ENCODE data around the gene MAP3K6.
"Not testable (repeated sequence)": the region's sequence is repeated elsewhere in the genome, so short reads cannot be mapped to it uniquely, and the experiment has no call there.

The MAP3K6 gene

GRCh38 chr1:27394925-27395324, 28.2 kb upstream of the MAP3K6 start:
- no peak for FAIRE-seq

DNA sequence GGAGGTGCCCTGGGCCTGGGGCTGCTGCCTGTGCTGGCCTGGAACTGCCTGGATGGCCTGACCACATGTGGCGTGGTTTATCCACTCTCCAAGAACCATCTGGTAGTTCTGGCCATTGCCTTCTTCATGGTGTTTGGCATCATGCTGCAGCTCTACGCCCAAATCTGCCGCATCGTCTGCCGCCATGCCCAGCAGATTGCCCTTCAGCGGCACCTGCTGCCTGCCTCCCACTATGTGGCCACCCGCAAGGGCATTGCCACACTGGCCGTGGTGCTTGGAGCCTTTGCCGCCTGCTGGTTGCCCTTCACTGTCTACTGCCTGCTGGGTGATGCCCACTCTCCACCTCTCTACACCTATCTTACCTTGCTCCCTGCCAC, 27.5 kb upstream of the MAP3K6 start:
- FAIRE-seq, result no peak

DNA sequence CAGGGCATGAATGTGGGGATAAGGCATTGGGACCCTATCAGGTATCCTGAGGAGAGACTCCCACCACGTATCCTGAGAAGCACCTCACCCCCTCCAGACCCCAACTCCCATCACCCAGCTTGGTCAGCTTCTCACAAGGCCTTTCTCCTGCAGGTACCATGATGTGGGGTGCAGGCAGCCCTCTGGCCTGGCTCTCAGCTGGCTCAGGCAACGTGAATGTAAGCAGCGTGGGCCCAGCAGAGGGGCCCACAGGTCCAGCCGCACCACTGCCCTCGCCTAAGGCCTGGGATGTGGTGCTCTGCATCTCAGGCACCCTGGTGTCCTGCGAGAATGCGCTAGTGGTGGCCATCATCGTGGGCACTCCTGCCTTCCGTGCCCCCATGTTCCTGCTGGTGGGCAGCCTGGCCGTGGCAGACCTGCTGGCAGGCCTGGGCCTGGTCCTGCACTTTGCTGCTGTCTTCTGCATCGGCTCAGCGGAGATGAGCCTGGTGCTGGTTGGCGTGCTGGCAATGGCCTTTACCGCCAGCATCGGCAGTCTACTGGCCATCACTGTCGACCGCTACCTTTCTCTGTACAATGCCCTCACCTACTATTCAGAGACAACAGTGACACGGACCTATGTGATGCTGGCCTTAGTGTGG, 27.0 kb upstream of the MAP3K6 start:
- no peak for FAIRE-seq

GRCh38 chr1:27392778-27393635, 26.2 kb upstream of the MAP3K6 start:
- no peak for FAIRE-seq

- FAIRE-seq, result no peak
These were observed 25.5 kb upstream of the MAP3K6 start, which contains the start of gene GPR3 for GRCh38 chr1:27392096-27392777. GPR3 (plus strand) TSS chr1:27392622; CDS start chr1:27393799, 1,177 bp downstream.

DNA sequence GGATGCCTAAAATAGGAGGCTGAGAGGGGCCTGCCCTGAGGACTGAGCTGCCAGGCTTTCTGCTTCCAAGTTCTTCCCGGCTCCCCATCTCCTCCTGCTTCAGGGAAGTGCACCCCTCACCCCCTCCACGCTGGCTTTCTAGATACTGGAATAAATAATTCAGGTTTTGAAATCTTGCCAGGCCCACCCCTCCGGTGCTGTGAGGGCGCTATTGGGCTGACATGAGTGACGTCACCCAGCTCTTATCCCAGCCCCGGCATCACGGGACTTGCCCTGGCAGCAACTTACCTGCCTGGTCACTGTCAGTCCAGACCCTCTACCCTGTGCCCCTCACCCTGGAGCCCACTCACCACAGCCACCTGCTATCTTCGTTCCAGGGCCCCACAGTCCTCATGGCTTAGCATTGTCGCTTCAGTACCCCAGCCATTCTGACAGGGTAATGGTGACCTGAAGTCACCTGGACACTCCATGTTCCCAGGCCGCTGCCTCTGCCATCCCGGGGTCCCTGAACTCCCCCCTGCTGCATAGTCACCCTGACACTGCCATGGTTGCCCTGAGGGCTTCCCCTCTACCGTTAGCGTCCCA, 24.8 kb upstream of the MAP3K6 start:
- FAIRE-seq, result no peak

DNA sequence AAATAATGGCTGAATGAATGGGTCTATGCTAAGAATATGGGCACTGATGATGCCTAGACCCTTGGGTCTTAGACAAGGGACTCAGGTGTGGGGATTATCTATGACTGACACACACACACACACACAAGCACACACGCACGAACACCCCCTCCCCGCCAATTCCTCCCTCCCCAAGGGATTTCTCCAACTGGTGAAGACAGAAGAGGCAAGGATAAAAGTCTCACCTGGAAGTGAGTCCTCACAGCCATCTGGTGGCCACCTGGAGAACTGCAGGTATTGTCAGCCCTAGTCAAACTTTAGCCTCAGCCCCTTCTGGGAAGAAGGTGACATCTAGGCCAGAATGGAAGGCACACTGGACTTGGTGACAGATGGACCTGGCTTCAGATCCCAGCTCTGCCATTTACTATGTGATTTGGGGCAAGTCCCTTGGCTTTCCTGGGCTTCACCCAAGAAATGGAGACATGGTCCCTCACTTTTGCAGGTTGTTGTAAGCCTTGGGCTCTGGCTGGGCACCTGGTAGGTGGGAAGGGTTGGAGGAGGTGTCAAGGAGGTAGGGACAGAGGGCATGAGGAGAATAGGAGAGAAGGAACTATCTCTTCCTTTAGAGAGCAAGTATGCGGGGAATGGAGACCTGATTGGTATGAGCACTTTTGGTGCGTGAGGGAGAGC, 21.7 kb upstream of the MAP3K6 start:
- FAIRE-seq, result no peak

GRCh38 chr1:27384797-27385196, 18.0 kb upstream of the MAP3K6 start:
- FAIRE-seq, result not testable (repeated sequence)

DNA sequence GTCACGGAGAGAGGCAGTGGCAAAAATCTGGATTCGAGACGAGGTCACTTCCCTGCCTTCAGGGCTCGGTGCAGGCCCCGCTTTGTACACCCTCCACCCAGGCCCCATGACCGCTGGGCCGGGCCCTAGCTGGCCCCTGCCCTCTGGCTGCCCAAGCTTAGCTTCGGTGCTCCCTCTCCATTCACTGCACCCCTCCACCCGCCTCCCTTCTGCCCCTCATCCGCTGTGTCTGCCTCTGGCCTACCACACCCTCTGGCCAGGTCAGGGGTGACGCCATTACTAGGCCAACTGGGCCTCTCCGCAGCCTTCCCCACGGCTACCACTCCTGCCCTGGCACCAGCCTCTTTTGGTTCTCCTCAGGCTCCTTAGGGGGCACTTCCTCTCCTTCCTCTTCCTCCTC, 16.9 kb upstream of the MAP3K6 start:
- no peak for FAIRE-seq

GRCh38 chr1:27383039-27383605, 16.4 kb upstream of the MAP3K6 start, which contains the start of gene CD164L2:
CD164L2 (minus strand) TSS chr1:27383333; CDS start chr1:27383239, 94 bp downstream.
- no peak for FAIRE-seq

DNA sequence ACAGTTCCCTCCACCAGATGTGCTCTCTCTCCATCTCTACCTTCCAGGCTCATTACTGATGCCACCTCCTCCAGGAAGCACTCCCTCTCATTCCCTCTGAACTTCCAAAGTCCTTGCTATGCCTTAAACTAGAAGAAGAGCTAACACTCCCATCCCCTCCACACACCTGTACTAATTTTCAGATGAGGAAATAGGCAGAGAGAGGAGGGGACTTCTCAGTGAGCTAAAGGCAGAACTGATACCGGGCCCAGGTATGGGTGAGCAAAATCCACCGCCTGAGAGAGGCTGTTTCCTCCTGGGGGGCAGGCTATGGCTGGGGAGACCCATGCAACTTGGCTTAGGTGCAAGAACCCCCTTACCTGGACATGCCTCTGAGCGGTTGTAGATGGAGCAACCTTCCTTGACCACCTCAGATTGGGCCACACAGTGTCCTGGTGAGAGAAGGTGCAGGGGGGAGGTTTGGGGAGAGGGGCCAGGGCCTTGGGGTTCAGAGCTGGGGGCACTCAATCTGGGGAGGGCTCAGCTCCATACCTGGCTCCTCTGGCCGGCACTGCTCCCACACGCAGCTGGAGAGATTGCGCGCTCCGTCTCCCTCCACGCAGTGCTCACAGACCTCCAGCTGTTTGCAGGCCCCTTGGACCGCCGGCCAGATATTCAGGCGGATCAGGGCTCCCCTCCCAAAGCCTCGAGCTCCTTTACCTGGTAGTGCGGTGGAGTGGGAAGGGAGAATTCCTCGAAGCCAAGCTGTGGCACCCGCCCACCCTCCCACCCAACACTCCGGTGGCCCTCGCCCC, 15.4 kb upstream of the MAP3K6 start:
- no peak for FAIRE-seq

GRCh38 chr1:27380766-27381733, 14.3 kb upstream of the MAP3K6 start:
- FAIRE-seq, result no peak

GRCh38 chr1:27380224-27380623, 13.5 kb upstream of the MAP3K6 start:
- no peak for FAIRE-seq

- no peak for FAIRE-seq
These were observed 12.9 kb upstream of the MAP3K6 start for GRCh38 chr1:27379564-27380122.

- FAIRE-seq, result no peak
These were observed 11.2 kb upstream of the MAP3K6 start for GRCh38 chr1:27377760-27378495.

DNA sequence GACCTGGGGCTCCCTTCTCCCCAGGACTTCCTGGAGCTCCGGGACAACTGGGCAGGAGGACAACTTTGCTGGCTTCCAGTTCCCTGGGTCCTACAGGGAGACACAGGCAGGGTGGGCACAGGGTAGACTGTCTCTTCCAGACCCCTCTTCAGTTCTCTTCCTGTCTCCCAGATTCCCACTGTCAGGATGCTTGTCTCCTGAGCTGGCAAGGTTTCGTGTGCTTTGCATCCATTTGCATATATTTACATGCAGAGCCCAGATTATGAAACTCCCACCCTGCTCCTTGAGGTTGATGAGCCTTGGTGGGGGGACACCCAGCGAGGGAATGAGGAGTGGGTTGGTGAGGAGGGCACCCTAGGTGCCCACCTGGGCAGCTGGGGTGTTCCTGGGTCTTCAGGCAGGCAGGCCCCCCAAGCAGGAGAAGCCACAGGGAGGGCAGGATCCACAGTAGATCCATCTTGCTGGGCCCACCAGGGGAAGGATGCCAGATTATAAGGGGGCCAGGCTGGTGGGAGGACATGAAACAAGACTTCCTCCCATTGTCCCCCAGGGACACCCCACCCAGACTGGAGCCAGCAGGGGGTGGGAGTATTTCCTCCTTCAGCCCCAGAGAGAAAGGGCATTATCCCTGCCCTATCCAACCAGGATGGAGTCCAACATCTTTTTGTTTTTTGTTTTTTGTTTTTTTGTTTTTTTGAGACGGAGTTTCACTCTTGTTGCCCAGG, 7.8 kb upstream of the MAP3K6 start, which contains the start of gene FCN3:
TSS of gene FCN3 (minus strand) at position 463 of the 725 bp plus-strand sequence. CDS start at position 457, 6 bp downstream.
- no peak for FAIRE-seq

DNA sequence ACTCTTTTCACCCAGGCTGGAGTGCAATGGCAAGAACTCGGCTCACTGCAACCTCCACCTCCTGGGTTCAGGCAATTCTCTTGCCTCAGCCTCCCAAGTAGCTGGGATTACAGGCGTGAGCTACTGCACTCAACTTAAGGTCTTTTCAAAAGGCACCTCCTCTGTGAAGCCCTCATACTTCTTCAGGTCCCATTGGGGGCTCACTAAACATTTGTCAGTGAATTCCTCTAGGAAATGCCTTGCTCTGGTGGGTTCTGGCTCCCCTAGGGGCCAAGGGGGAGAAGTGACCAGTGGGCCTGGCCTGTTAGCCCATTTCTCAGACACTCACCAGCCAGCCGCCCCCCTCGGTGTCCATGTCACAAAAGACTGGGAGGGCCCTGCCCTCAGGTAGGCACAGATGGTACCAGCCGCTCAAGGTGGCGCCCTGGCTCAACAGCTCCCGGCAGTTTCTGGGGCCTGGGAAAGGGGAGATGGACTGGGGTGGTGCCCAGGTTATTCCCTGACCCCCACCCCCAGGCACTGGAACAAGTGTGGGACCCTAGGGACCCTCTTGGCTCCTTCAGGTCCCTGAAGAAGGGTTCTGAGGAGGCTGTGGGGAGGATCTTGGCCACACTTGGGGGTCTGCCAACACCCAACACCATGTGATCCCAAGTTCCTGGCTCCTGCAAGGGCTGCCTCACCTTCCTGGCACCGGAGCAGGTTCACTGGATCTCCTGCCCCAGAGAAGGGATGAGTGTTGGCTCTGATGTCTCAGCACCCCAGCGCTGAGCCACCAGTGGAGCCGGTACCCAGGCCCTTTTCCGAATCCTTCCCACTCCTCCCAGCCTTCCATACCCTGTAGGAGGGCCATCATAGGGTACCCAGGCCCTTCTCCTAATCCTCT, 6.3 kb upstream of the MAP3K6 start:
- FAIRE-seq, result no peak
